GM19455 (cell line): ENCODE results near the gene PIGL.
"Not testable (repeated sequence)": the region's sequence is repeated elsewhere in the genome, so short reads cannot be mapped to it uniquely, and the experiment has no call there.

Experiments used
- ATAC-seq: cut with Tn5 transposase; IDR thresholded peaks from one replicate; pipeline ENCODE4 v1.9.1; 2021; ENCODE audit not compliant: unreplicated experiment

The PIGL gene

GRCh38 chr17:16304830-16305229, 87.8 kb downstream of the PIGL start:
- no peak for ATAC-seq

DNA sequence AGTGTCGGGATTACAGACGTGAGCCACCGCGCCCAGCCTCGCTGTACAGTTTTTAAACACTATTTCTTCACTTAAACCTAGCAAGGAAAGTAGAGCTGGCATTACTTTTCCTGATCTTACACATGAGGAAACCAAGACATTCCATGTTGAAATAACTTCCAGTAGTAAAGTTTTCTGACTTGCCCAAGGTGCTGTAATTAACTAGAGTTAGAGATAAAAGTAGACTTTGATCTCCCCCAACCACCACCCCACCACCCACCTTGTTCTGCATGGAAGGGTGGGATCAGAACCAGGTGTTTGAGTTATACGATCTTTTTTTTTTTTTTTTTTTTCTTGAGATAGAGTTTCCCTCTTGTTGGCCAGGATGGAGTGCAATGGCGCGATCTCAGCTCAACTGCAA, 89.2 kb downstream of the PIGL start:
- ATAC-seq, result no peak

- ATAC-seq, result not testable (repeated sequence)
These were observed 95.1 kb downstream of the PIGL start for GRCh38 chr17:16312061-16312460.

GRCh38 chr17:16313139-16314090, 96.4 kb downstream of the PIGL start:
- ATAC-seq, result no peak

DNA sequence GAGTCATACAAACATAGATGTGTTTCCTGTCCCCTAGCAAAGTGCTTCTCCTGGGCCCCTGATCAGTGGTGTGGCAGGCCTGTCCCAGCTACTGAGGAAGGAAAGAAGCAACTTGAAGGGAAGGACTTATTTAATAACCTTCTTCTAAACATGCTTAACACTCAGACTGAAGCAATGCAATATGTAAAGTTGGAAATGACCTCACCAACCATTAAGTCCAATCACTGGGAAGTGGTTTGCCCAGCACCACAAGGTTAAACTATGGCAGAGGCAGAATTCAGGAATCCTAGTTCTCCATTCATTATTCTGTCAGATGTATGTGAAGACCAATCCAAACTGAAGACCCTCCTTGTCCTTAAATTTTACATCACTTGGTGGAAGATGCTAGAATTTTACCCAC, 97.2 kb downstream of the PIGL start:
- ATAC-seq, result no peak

- ATAC-seq, result no peak
These were observed 97.8 kb downstream of the PIGL start for GRCh38 chr17:16314859-16315258.

DNA sequence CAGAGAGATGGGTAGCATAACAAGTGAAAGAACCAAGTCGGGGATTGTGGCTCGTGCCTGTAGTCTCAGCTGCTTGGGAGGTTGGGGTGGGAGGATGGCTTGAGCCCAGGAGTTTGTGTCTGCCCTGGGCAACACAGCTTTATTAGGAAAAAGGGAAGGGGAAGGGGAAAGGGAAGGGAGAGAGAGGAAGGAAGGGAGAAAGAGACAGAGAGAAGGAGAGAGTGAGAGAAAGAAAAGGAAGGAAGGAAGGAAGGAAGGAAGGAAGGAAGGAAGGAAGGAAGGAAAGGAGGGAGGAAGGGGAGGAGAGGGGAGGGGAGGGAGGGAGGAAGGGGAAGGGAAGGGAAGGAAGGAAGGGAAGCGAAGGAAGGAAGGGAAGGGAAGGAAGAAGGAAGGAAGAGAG, 103.0 kb downstream of the PIGL start:
- no peak for ATAC-seq

GRCh38 chr17:16322636-16323035, 105.6 kb downstream of the PIGL start:
- no peak for ATAC-seq

- no peak for ATAC-seq
These were observed 109.0 kb downstream of the PIGL start for GRCh38 chr17:16325964-16326363.

DNA sequence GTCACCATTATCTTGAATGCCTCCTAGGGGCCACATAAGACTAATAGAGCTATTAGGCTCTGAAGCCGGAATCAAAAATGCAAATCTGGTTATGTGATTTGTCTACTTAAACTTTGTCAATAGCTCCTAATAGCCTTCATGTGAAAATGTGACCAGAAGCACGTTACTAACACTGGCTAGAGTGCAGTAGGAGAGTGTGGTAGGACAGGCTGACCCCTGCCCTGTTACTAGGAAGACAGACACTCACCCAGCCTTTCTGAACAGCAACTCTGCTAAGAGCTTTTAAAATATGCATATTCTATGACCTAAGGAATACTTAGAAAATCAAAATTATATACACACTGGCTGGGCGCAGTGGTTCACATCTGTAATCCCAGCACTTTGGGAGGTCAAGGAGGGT, 110.0 kb downstream of the PIGL start:
- ATAC-seq, result no peak

- no peak for ATAC-seq
These were observed 112.0 kb downstream of the PIGL start for GRCh38 chr17:16328997-16329396.

- ATAC-seq, result no peak
These were observed 112.7 kb downstream of the PIGL start for GRCh38 chr17:16329519-16330271.

GRCh38 chr17:16338391-16338790, 121.4 kb downstream of the PIGL start:
- no peak for ATAC-seq

DNA sequence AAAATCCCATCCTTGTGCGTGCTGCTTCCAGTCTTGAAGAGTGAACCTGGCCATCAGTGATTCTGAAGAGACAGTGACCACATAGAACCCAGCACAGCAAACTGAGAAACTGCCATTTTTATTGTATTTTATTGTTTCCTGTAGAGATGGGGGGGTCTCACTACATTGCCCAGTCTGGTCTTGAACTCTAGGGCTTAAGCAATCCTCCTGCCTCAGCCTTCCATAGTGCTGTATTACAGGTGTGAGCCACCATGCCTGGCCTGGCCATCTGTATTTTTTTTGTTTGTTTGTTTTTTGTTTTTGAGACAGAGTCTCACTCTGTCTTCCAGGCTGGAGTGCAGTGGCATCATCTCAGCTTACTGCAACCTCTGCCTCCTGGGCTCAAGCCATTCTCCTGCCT, 122.4 kb downstream of the PIGL start:
- no peak for ATAC-seq

DNA sequence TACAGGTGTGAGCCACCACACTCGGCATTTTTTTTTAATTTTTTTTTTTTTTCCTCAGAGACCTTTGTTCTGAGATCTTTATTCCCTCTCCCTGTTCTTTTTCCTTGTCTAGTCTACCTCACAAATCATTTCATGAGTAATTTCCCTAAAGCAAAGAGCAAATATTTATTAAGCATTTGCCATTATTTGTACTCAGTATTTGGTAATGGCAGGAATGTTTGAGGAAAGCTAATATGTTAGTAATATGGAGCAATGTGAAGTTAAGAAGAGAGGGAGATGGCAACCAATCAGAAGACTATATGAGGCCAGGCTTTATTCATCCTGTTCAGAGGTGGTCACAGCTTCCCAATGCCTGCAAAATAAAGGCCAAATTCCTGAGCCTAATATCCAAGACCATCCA, 122.9 kb downstream of the PIGL start:
- no peak for ATAC-seq

DNA sequence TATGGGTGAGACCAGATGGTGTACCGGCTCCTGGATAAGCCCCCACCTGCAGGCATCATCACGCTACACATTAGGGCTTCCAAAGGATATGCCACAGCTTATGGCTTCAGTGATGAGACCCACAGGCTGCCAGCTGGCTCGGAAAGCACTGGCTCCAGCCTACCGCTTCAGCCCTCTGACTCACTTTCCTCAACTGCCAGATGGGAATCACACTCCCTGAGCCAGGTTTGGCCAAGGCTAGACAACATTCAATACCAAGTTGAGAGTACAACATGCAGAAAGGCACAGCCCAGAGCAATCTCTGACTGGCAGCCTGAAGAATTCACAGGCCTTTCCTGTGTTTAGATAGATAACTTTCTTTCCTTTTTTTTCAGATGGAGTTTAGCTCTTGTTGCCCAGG, 126.0 kb downstream of the PIGL start:
- ATAC-seq, result no peak

DNA sequence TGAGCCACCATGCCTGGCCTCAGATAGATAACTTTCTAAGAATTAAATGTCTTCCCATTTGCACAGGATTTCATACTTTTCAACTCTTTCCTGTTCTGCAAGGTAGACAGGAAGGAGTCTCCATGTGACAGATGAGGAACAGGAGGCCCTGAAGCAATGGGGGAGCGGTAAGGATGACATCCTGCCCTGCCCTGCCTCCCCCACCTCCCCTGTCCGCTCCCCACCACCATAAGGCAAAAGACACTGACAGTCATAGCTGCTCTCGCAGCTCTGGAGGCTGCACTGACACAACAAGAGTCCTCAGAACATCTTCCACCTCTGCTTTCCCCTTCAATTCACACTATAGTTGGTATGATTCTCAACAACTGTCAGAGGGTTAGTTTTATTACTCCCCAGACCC, 126.6 kb downstream of the PIGL start:
- no peak for ATAC-seq

DNA sequence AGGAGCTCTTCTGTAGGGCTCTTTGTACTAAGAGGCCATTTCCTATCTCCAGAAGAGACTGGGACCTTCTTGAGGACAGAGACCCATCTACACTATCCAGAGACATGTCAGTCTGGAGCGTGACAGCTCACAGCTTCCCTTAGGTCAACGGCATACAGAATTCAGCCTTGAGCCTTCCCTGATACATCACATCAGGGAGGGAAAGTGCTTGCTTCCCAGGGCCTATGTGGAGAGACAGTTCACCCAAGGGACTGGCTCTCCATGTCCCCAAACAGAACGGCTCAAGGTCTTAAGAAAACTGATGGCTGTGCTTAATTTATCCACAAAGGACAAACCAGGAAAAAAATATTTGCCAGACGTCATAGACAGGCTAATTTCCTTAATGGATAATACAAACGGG, 128.6 kb downstream of the PIGL start:
- ATAC-seq, result no peak

DNA sequence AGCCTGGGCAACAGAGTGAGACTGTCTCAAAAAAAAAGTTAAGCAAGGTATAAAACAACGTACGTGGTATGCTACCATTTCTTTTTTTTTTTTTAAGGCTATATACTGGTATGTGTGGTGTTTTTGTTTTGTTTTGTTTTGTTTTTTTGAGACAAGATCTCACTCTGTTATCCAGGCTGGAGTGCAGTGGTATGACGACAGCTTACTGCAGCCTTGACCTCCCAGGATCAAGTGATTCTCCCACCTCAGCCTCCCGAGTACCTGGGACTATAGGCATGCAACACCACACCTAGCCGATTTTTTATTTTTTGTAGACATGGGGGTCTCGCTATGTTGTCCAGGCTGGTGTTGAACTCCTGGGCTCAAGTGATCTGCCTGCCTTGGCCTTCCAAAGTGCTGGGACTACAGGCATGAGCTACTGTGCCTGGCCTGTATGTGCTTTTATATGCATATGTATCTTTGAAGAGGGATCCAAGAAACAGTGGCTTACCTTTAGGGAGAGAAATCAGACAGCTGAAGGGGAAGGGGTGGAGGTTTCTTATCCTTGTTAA, 129.8 kb downstream of the PIGL start:
- no peak for ATAC-seq

GRCh38 chr17:16348586-16348985, 131.6 kb downstream of the PIGL start:
- no peak for ATAC-seq

DNA sequence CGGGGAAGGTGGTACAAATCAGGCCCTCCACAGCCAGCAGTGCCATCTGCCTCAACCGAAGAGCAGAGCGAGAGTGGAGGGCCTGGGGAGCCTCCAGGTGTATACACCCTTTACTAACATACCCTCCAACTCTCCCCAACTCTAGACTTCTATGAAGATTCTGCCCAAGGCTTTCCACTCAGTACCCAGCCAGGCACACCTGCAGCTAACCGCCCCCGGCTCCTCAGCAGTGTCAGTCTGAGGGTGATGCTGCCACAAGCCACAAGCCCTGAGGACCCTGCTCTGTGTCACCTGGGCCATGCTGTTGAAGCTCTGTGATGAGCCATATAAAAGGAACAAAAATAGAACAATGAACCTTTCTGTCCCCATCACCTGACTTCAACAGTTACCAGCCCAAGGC, 132.4 kb downstream of the PIGL start:
- no peak for ATAC-seq

DNA sequence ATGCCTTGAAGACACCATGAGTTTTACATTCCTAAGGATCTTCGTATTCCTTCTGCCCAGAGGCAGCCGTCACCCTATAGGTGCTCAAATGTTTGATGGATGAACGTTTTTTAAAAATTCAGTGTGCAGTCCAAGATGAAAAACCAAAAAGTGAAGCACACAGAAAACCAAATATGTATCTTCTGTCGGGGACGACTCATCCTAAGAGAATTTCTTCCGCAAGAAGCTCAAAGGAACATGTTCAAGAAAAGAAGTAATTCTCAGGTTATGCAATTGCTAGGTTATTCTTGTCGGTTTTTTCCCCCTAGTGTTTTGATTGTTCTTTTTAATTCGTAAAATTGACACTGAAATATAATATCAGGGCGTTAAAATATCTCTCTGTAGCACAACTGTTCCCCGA, 134.8 kb downstream of the PIGL start:
- no peak for ATAC-seq
